ENCODE data around the gene HORMAD1. TPM values are rescaled to one million over a fixed set of nuclear protein-coding genes. Genes with fewer than 3 reads are reported as not detected.
A peak's percentile ranks its signal among the peaks of the same experiment; 100 is the strongest.
"Not testable (repeated sequence)": the region's sequence is repeated elsewhere in the genome, so short reads cannot be mapped to it uniquely, and the experiment has no call there.

Gene HORMAD1, protein sequence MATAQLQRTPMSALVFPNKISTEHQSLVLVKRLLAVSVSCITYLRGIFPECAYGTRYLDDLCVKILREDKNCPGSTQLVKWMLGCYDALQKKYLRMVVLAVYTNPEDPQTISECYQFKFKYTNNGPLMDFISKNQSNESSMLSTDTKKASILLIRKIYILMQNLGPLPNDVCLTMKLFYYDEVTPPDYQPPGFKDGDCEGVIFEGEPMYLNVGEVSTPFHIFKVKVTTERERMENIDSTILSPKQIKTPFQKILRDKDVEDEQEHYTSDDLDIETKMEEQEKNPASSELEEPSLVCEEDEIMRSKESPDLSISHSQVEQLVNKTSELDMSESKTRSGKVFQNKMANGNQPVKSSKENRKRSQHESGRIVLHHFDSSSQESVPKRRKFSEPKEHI
- total RNA-seq = not detected

- H3K4me3 Mint-ChIP-seq = no peak within 1 kb of the TSS
- no peaks in the 10 kb centered on the region for H3K9me3 Mint-ChIP-seq
- no peak within 1 kb of the TSS for H3K27ac Mint-ChIP-seq
- ATAC-seq (replicated peaks) = no peak
- H3K27me3 Mint-ChIP-seq = no peaks in the 10 kb centered on the region
- H3K4me1 Mint-ChIP-seq = no peaks in the 10 kb centered on the region
- no peaks in the 10 kb centered on the region for H3K36me3 Mint-ChIP-seq (ENCODE audit: low read depth)
Measured at GRCh38 chr1:150720703-150721102, at the start of gene HORMAD1. HORMAD1 (minus strand) TSS chr1:150720895; CDS start chr1:150719505, 1,390 bp downstream.

DNA sequence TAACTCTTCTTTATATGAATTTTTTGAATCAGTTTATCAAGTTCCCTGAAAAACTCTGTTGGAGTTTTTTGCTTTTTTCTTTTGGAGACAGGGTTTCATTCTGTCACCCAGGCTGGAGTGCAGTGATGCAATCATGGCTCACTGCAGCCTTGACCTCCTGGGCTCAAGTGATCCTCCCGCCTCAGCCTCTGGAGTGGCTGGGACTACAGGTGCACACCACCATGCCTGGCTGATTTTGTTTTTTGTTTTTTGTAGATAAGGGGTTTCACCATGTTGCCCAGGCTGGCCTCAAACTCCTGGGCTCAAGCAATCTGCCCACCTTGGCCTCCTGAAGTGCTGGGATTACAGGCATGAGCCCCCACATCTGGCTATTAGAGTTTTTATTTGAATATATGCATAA, 47.0 kb upstream of the HORMAD1 start:
- H3K27me3 Mint-ChIP-seq; ATAC-seq (replicated peaks); H3K9me3 Mint-ChIP-seq: not testable (repeated sequence)
- Mint-ChIP-seq H3K4me3 (peak overlapping the region; percentile 99), H3K27ac (peak overlapping the region; percentile 62), H3K36me3 (ENCODE audit: low read depth) (peaks cover 10% of the 10 kb centered on the region), H3K4me1 (peaks cover 38% of the 10 kb centered on the region)

- ATAC-seq (replicated peaks) = peak; percentile 28
- Mint-ChIP-seq H3K4me1 (peaks cover 26% of the 10 kb centered on the region), H3K4me3 (peak overlapping the region; percentile 99), H3K36me3 (ENCODE audit: low read depth) (peaks cover 17% of the 10 kb centered on the region), H3K27ac (peak overlapping the region; percentile 98)
- H3K9me3 Mint-ChIP-seq, H3K27me3 Mint-ChIP-seq: not testable (repeated sequence)
Measured at GRCh38 chr1:150765977-150766301, 45.2 kb upstream of the HORMAD1 start.

- ATAC-seq (replicated peaks) = peak; percentile 96
- peaks cover 23% of the 10 kb centered on the region for H3K4me1 Mint-ChIP-seq
- H3K36me3 Mint-ChIP-seq (ENCODE audit: low read depth) = peaks cover 22% of the 10 kb centered on the region
- no peaks in the 10 kb centered on the region for H3K27me3 Mint-ChIP-seq
- peak within 1 kb of the TSS; percentile 99 for H3K4me3 Mint-ChIP-seq
- no peaks in the 10 kb centered on the region for H3K9me3 Mint-ChIP-seq
- peak within 1 kb of the TSS; percentile 98 for H3K27ac Mint-ChIP-seq
Measured at GRCh38 chr1:150765296-150765976, 44.7 kb upstream of the HORMAD1 start, which contains the start of gene CTSS. CTSS (minus strand) TSS chr1:150765778; CDS start chr1:150764763, 1,015 bp downstream.

GRCh38 chr1:150764617-150765101, 44.0 kb upstream of the HORMAD1 start:
- no peaks in the 10 kb centered on the region for H3K27me3 Mint-ChIP-seq
- peak; percentile 54 for ATAC-seq (replicated peaks)
- peak overlapping the region; percentile 99 for H3K4me3 Mint-ChIP-seq
- H3K4me1 Mint-ChIP-seq = peaks cover 30% of the 10 kb centered on the region
- no peaks in the 10 kb centered on the region for H3K9me3 Mint-ChIP-seq
- peaks cover 28% of the 10 kb centered on the region for H3K36me3 Mint-ChIP-seq (ENCODE audit: low read depth)
- peak overlapping the region; percentile 98 for H3K27ac Mint-ChIP-seq

DNA sequence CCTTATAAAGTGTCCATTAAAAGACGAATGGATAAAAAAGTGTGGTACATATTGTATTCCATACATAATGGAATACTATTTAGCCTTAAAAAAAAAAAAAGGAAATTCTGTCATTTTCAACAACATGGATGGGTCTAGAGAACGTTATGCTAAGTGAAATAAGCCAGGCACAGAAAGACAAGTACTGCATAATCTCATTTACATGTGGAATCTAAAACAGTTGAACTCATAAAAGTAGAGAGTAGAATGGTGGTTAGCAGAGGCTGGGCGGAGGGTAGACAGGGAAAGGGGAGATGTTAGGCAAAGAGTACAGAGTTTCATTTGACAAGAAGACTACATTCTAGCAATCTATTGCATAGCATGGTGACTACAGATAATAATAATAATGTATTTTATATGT, 42.3 kb upstream of the HORMAD1 start:
- no peaks in the 10 kb centered on the region for H3K27me3 Mint-ChIP-seq
- H3K36me3 Mint-ChIP-seq (ENCODE audit: low read depth) = peaks cover 43% of the 10 kb centered on the region
- no peak overlapping the region for H3K27ac Mint-ChIP-seq
- peak overlapping the region; percentile 48 for H3K4me3 Mint-ChIP-seq
- no peak for ATAC-seq (replicated peaks)
- H3K4me1 Mint-ChIP-seq = peaks cover 31% of the 10 kb centered on the region
- no peaks in the 10 kb centered on the region for H3K9me3 Mint-ChIP-seq

GRCh38 chr1:150762552-150762951, 41.9 kb upstream of the HORMAD1 start:
- Mint-ChIP-seq H3K9me3 (no peaks in the 10 kb centered on the region), H3K4me3 (peak overlapping the region; percentile 48), H3K27ac (no peak overlapping the region), H3K36me3 (ENCODE audit: low read depth) (peaks cover 48% of the 10 kb centered on the region), H3K27me3 (no peaks in the 10 kb centered on the region), H3K4me1 (peaks cover 31% of the 10 kb centered on the region)
- ATAC-seq (replicated peaks) = no peak

GRCh38 chr1:150761801-150762200, 41.1 kb upstream of the HORMAD1 start:
- peaks cover 31% of the 10 kb centered on the region for H3K4me1 Mint-ChIP-seq
- ATAC-seq (replicated peaks) = no peak
- no peak overlapping the region for H3K4me3 Mint-ChIP-seq
- no peaks in the 10 kb centered on the region for H3K27me3 Mint-ChIP-seq
- H3K9me3 Mint-ChIP-seq = no peaks in the 10 kb centered on the region
- H3K27ac Mint-ChIP-seq = no peak overlapping the region
- H3K36me3 Mint-ChIP-seq (ENCODE audit: low read depth) = peaks cover 55% of the 10 kb centered on the region

DNA sequence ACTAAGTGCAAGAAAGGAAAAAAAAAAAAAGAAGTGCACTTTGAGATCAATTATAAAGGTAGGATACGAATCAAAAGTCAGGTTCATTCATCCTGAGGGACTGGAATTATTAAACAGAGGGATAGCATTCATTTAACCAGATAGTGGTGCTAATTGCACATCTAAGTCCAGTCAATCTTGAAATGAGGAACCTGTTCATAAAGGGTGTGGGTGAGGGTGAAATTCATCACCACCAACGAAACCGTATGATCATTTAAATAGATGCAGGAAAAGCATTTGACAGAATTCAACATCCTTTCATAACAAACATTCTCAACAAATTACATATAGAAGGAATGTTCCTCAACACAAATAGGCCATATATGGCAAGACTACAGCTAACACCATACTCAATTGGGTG, 39.3 kb upstream of the HORMAD1 start:
- ATAC-seq (replicated peaks) = no peak
- peaks cover 27% of the 10 kb centered on the region for H3K4me1 Mint-ChIP-seq
- H3K4me3 Mint-ChIP-seq = no peak overlapping the region
- peak overlapping the region; percentile 28 for H3K27ac Mint-ChIP-seq
- no peaks in the 10 kb centered on the region for H3K27me3 Mint-ChIP-seq
- H3K36me3 Mint-ChIP-seq (ENCODE audit: low read depth) = peaks cover 70% of the 10 kb centered on the region
- no peaks in the 10 kb centered on the region for H3K9me3 Mint-ChIP-seq

DNA sequence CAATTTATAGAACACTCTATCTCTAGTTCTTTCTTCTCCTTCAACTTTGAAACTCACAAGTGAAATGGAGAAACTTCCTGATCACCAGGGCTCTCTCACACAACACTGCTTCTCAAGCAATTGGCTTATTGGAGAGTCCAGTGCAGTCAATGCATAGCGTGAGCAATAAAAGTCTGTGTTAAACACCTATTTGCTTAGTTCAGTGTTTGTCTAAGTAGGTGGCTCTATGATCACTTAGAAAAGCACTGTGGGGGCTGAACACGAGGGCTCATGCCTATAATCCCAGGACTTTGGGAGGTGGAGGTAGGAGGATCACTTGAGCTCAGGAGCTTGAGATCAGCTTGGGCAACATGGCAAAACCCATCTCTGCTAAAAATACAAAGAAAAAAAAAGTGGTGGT, 32.7 kb upstream of the HORMAD1 start:
- no peak overlapping the region for H3K4me3 Mint-ChIP-seq
- no peaks in the 10 kb centered on the region for H3K9me3 Mint-ChIP-seq
- H3K4me1 Mint-ChIP-seq = no peaks in the 10 kb centered on the region
- no peaks in the 10 kb centered on the region for H3K27me3 Mint-ChIP-seq
- ATAC-seq (replicated peaks) = no peak
- peaks cover 91% of the 10 kb centered on the region for H3K36me3 Mint-ChIP-seq (ENCODE audit: low read depth)
- peak overlapping the region; percentile 43 for H3K27ac Mint-ChIP-seq

DNA sequence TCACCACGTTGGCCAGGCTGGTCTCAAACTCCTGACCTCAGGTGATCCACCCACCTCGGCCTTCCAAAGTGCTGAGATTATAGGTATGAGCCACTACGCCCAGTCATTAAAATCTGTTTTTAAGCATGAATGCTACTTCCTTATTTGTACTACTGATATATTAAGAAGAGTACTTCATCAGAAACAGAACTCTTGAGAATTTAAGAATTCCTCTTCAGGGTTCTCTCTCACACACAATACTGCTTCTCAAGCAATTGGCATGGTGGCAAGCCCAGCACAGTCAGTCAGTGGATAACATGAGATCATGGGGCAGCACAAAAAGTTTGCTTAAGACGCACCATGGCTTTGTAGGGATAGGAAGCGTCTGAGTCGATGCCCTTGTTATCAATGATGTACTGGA, 30.7 kb upstream of the HORMAD1 start:
- Mint-ChIP-seq H3K36me3 (ENCODE audit: low read depth) (peaks cover 76% of the 10 kb centered on the region), H3K4me3 (no peak overlapping the region), H3K27ac (no peak overlapping the region), H3K9me3 (no peaks in the 10 kb centered on the region), H3K4me1 (no peaks in the 10 kb centered on the region), H3K27me3 (no peaks in the 10 kb centered on the region)
- no peak for ATAC-seq (replicated peaks)

DNA sequence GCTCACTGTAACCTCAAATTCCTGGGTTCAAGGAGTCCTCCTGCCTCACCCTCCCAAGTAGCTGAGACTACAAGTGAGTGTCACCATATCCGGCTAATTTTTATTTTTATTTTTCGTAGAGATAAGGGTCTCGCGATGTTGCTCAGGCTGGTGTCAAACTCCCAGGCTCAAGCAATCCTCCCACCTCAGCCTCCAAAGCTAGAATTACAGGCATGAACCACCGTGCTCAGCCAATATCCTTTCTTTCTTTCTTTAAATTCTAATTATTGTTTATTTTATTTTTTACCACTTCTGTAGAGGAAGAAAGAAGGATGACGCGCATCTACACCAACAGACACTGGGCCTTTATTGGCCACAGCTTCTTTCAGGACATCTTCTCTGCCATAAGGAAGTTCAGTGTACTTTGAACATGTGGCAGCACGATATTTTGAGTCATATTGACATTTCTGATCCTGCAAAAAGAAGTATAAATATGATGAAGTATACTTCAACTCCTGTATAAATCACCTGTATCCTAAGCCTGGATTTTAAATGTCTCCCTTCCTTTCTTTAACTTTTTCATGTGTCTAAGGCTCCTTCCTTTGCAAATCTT, 29.1 kb upstream of the HORMAD1 start:
- H3K4me1 Mint-ChIP-seq = no peaks in the 10 kb centered on the region
- no peak overlapping the region for H3K27ac Mint-ChIP-seq
- H3K4me3 Mint-ChIP-seq = no peak overlapping the region
- H3K27me3 Mint-ChIP-seq = no peaks in the 10 kb centered on the region
- ATAC-seq (replicated peaks) = no peak
- H3K9me3 Mint-ChIP-seq = no peaks in the 10 kb centered on the region
- H3K36me3 Mint-ChIP-seq (ENCODE audit: low read depth) = peaks cover 63% of the 10 kb centered on the region

DNA sequence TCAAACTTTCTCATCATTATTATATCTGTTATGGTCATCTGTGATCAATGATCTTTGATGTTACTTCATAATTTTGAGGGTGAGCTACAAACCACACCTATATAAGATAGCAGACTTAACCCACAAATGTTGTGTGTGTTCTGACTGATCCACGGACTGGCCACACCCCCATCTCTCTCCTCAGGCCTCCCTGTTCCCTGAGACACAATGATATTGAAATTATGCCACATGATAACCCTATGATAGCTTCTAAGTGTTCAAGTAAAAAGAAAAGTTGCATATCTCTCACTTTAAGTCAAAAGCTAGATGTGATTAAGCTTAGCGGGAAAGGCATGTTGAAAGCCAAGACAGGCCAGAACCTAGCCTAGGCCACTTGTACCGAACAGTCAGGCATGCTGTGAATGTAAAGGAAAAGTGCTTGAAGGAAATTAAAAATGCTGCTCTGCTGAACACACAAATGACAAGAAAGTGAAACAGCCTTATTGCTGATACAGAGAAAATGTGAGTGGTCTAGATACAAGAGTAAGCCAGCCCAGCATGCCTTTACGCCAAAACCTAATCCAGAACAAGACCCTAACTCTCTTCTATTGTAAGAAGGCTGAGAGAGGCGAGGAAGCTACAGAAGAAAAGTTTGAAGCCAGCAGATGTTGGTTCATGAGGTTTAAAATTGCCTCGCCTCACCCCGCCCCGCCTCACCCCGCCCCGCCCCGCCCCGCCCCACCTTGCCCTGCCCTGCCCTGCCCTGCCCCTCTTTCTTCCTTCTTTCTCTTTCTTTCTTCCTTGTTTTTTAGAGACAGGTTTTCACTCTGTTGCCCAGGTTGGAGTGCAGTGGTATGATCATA, 28.4 kb upstream of the HORMAD1 start:
- Mint-ChIP-seq H3K9me3 (no peaks in the 10 kb centered on the region), H3K27ac (peak overlapping the region; percentile 20)

DNA sequence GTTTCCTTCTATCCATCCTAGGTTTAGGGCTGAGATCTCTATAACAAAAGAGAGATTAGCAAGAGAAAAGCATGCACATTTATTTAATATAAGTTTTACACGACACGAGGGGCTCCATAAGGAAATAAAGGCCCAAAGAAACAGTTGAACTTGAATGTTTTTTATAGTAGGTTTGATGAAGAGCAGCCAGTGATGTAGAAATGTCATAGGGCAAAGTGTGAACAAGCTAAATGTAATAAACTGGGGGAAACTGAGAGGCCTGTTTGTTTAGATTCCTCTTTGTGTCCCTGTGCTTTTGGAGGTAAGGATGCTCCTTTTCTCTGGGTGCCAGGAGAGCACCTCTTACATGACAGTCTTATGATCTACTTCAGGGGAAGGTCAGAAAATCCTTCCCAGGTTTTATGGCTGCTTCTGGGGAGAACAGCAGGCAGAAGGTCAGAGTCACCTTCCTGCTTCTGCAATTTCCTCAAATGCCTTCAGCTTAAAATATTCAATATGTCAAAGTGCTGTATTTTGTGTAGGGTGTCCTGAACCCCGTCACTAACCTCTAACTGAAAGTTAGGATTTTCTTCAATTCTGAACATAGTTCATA, 9.5 kb upstream of the HORMAD1 start:
- Mint-ChIP-seq H3K9me3 (no peaks in the 10 kb centered on the region), H3K27me3 (no peaks in the 10 kb centered on the region), H3K4me1 (no peaks in the 10 kb centered on the region), H3K4me3 (no peak overlapping the region), H3K27ac (no peak overlapping the region), H3K36me3 (ENCODE audit: low read depth) (peaks cover 26% of the 10 kb centered on the region)
- ATAC-seq (replicated peaks) = no peak

More for the DNA sequence above, 28.4 kb upstream of the HORMAD1 start:
- H3K36me3 Mint-ChIP-seq (ENCODE audit: low read depth) = peaks cover 56% of the 10 kb centered on the region
- peak; percentile 19 for ATAC-seq (replicated peaks)
- no peak overlapping the region for H3K4me3 Mint-ChIP-seq
- no peaks in the 10 kb centered on the region for H3K4me1 Mint-ChIP-seq
- H3K27me3 Mint-ChIP-seq = no peaks in the 10 kb centered on the region
